GM10266 (cell line): ENCODE data around the gene UGT1A1.

Experiments used
- DNase-seq: peaks from one replicate; pipeline ENCODE4 v3.0.0; 2012; ENCODE audit errors: extremely low spot score
- TF ChIP-seq, protein P1 (sequence below): IDR thresholded peaks from 2 replicates; pipeline ENCODE4 v1.5.1; 2012; ENCODE audit warnings: mild to moderate bottlenecking, low read depth; ENCODE audit not compliant: control insufficient read depth, insufficient read depth; ENCODE audit errors: missing control alignments

The UGT1A1 gene

DNA sequence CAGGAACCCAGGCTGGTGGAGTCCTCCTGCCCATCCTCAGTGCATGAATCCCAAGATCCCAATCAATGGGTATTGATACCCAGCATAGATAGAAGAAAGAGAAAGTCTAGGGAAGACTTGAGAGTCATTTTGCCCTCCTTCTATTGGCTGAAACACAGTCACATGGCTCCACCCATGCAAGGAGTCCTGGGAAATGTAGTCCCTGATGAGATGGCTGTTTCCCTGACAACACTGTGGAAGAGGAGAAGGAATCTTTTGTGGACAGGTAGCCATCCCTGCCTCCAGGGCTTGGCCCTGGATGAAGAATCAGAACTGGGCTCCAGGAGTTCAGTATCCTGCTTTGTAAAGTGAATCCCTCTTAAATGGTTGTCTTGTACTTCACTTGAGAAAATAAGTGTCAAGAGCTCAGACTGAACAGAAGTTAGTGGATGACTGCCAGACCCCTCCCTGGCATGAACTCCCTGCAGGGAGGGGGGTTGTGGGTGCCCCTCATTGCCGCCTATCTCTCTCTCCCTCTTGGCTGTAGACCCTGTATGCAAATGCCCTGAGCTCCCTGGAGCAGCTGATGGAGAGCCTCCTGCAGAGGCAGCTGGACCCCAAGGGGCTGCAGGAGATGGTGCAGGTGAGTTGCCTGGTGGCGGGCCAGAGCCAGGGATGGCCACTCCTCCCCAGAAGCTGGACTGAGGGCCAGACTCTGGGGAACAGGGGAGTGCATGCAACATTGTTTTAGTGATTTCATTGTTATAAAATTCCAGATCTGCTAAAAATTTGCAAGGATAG, 54.2 kb downstream of the UGT1A1 start:
- TF ChIP-seq, protein P1, sequence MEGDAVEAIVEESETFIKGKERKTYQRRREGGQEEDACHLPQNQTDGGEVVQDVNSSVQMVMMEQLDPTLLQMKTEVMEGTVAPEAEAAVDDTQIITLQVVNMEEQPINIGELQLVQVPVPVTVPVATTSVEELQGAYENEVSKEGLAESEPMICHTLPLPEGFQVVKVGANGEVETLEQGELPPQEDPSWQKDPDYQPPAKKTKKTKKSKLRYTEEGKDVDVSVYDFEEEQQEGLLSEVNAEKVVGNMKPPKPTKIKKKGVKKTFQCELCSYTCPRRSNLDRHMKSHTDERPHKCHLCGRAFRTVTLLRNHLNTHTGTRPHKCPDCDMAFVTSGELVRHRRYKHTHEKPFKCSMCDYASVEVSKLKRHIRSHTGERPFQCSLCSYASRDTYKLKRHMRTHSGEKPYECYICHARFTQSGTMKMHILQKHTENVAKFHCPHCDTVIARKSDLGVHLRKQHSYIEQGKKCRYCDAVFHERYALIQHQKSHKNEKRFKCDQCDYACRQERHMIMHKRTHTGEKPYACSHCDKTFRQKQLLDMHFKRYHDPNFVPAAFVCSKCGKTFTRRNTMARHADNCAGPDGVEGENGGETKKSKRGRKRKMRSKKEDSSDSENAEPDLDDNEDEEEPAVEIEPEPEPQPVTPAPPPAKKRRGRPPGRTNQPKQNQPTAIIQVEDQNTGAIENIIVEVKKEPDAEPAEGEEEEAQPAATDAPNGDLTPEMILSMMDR = no peak
- DNase-seq = no peak

DNA sequence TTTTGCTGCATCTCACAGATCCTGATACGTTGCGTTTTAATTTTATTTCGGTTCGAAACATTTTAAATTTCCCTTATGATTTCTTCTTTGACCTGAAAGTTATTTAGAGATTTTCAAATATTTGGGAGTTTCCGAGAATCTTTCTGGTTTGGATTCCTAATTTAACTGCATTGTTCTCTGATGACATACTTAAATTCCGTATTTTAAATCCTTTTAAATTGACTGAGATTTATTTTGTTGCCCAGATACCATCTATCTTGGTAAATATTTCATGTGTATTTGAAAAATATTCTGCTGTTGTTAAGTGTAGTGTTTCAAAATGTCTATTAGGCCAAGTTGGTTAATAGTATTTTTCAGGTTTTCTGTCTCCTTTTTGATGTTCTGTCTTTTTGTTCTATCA, 55.8 kb downstream of the UGT1A1 start:
- TF ChIP-seq, protein P1 = no peak
- DNase-seq = no peak

DNA sequence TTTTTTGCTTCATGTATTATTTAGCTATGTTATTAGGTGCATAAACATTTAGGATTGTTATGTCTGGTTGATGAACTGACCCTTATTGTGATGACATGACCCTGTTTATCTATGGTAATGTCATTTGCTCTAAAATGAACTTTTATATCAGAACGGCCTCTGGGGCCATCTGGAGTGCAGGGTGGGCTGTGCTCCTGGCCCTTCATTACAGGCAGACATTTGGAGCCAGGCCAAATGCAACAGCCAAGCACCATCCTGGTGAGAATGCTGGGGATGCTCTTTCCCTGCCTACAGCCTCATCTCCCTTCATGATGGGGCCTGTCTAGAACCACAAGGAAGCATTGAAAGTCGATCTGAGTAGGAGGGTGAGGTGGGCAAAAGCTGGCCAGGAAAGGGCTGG, 56.3 kb downstream of the UGT1A1 start:
- DNase-seq = no peak
- TF ChIP-seq, protein P1 = no peak

DNA sequence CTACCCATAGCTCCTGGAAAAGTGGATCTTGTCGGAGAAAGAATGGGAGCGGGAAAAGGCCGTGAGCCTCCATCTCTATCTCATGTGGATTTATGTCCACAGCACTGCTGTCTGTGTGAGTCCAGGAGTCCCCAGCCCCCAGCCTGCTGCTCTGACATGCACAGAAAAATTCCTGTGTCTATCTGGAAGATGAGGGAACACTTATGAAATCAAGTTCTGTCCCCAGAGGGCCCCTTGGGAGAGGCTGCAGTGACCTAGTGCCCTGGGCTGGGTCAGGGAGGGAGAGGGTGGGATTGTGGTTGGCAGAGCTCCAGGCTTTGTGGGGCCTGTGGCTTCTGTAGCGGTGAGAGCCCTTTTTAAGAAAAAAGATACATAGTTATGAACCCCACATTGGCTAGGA, 56.7 kb downstream of the UGT1A1 start:
- no peak for DNase-seq
- TF ChIP-seq, protein P1 = no peak

DNA sequence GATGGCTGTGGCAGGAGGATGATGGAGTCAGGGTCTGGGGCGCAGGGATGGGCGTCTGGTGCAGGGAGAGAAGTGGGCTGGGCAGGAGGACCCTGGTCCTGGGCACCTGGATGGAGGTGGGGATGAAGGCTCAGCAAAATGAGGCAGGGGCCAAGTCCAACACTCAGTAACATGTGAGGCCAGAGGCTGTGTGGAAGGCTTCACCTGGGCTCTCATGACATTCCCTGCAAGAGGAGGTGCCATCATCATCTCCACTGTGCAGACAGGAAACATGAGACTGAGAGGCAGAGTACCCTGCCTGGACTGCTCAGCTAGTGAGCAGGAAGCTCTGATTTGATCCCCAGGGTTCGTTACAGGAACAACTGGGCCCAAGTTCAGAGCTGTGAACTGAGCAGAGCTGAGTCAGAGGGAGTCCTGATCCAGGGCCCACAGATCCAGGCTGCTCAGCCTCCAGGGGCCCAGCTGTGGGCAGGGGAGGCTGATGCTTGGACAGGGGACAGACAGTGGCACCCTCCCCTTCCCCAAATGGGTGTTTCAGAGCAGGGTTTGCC, 57.4 kb downstream of the UGT1A1 start:
- no peak for DNase-seq
- TF ChIP-seq, protein P1 = no peak

DNA sequence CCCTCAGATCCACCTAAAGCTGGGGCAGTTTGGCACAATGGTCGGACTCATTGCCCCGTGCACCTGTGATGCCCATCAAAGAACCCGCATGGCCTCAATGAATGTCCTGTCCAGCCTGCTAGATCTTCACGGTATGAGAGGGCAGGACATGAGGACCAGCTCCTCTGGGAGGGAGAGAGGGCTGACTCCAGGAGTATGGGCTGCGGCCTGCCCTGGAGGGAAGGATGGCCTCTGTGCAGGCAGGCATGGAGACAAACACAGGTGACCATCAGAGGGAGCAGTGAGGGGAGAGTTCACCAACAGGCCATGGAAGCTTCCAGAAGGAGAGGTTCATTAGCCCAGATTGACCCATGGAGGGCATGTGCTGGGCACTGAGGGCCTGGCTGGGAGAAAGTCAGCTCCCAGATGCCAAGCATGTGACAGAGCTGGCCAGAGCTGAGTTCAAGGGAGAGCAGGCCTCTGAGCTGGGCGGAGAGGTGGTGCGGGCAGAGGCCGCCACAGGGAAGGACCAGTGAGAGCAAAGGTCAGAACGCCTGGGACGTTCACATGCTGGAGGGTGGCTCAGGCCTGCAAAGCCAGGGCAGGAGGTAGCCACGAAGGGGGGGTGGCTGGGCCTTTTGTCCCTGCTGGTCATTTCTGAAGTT, 58.0 kb downstream of the UGT1A1 start:
- DNase-seq = no peak
- TF ChIP-seq, protein P1 = no peak
